Heart left ventricle (tissue), 16 donors: Measurements from ENCODE around the gene TAF4B. TPM values are rescaled to one million over a fixed set of nuclear protein-coding genes. Genes with fewer than 3 reads are reported as not detected.

Experiments used
- ATAC-seq, 4 donors: fragments of 200-7000 bp; cut with Tn5 transposase; one replicate each; pipeline ENCODE4 v1.9.1; 2020 to 2022; ENCODE audit warnings: moderate library complexity in 4 of 4, mild to moderate bottlenecking in 3 of 4, moderate number of reproducible peaks in 1 of 4
- DNase-seq, 5 donors: peaks; one replicate each; pipeline ENCODE4 v3.0.0-alpha.2; 2020
- H3K27ac ChIP-seq, 12 donors: fragments of 200-600 bp; sonication (generic) in 4 of 12; one replicate each; pipeline versions ENCODE4 v1.5.0 to v1.8.0; 2016 to 2022; ENCODE audit warnings: mild to moderate bottlenecking in 2 of 12
- H3K27me3 ChIP-seq, 9 donors: fragments of 200-600 bp; sonication (generic) in 2 of 9; one replicate each; pipeline versions ENCODE4 v1.5.1 to v1.8.0; 2016 to 2022; ENCODE audit warnings: mild to moderate bottlenecking in 3 of 9
- H3K36me3 ChIP-seq, 9 donors: fragments of 200-600 bp; sonication (generic) in 2 of 9; one replicate each; pipeline versions ENCODE4 v1.5.0 to v1.8.0; 2018 to 2022; ENCODE audit warnings: mild to moderate bottlenecking in 2 of 9
- H3K4me1 ChIP-seq, 12 donors: fragments of 200-600 bp; sonication (generic) in 4 of 12; one replicate each; pipeline versions ENCODE4 v1.5.0 to v1.8.0; 2016 to 2022; ENCODE audit warnings: mild to moderate bottlenecking in 3 of 12
- H3K4me3 ChIP-seq, 12 donors: fragments of 200-600 bp; sonication (generic) in 4 of 12; one replicate each; pipeline versions ENCODE4 v1.5.0 to v1.8.0; 2017 to 2022; ENCODE audit warnings: mild to moderate bottlenecking in 9 of 12, moderate library complexity in 4 of 12
- H3K9me3 ChIP-seq, 12 donors: fragments of 200-600 bp; sonication (generic) in 4 of 12; one replicate each; pipeline versions ENCODE4 v1.5.0 to v1.8.0; 2016 to 2022; ENCODE audit warnings: mild to moderate bottlenecking in 1 of 12
- POLR2A ChIP-seq, 2 donors: fragments of 450-650 bp; IDR thresholded peaks; one replicate each; pipeline ENCODE4 v1.6.1; 2017; ENCODE audit warnings: antibody characterized with exemption in 2 of 2, mild to moderate bottlenecking in 2 of 2, moderate library complexity in 2 of 2
- WGBS, 4 donors: extraction: QIAGEN DNeasy Blood & Tissue Kit in 2 of 4; methylation state at CpG; one replicate each; pipeline versions ENCODE4 v1.1.5 to v1.1.7; 2013 to 2018; 5-methylcytosine and 5-hydroxymethylcytosine counted together
- intact Hi-C, 10 donors: fragments of 100-400 bp; cut with DNase I; formaldehyde crosslinking; loops; one replicate each; pipeline versions ENCODE4 v1.11.1 to v1.14.2; 2022
- polyA plus RNA-seq, 2 donors: library from polyadenylated mRNA; stranded (reverse); fragments of 200-250 nt; gene quantifications; one replicate each; pipeline ENCODE4 v1.2.3, GENCODE V29; 2013
- total RNA-seq, 9 donors: library from RNA; depleted of rRNA in 2 of 9; stranded (reverse); fragments of >200 nt in 2 of 9; fragmentation: NEBNext Ultra II Directional in 3 of 9; extraction: Animal tissue kit (Norgen Biotek cat#: 25700) in 3 of 9; gene quantifications; one replicate each; pipeline versions ENCODE4 v1.1.0 to v1.2.4, GENCODE V29; 2016 to 2023
- TF ChIP-seq, protein P1 (sequence below), 12 donors: fragments of 200-600 bp; sonication (generic) in 4 of 12; IDR thresholded peaks; one replicate each; pipeline versions ENCODE4 v1.5.0 to v1.8.0; 2018 to 2022; ENCODE audit warnings: antibody characterized with exemption in 12 of 12, mild to moderate bottlenecking in 5 of 12
- donor health status: ischemic (EF 13 %, LVEDD 7.1; RV severe dilation, severe dysfunction).
- donor health status: healthy with polysubstance abuse.
- donor health status: DM: no; HTN: yes; CAD: no.
- donor health status: DM: no; HTN: no; CAD: no.
- donor health status: ischemic (EF 25% LVEDD 6.9; RV normal size, moderate dysfunction).
- donor health status: ischemic (EF 25% LVEDD 5.7; RV mildly dilated, moderate dysfunction).
- donor health status: healthy.
- donor health status: DM: yes; HTN: yes; CAD: no.
- donor health status: ischemic (EF 35%, LVEDD 5.7; RV mildly dilated, moderate dysfunction).
- donor health status: nonischemic (EF 11% LVEDD 7.7; RV severe dilation, severe dysfunction).
- donor health status: DM: yes; HTN: yes; CAD: no.
- donor health status: PGD.
- donor health status: ischemic (EF 29% LVEDD 5.4; RV normal size, mild dysfunction).
- donor health status: nonischemic (EF 23%, LVEDD 6.1; RV moderate dilation, normal function).

TAF4B gene
- total and polyA plus RNA-seq, 11 donors, result 0.38 to 3.6 (median 1.6) TPM

DNA sequence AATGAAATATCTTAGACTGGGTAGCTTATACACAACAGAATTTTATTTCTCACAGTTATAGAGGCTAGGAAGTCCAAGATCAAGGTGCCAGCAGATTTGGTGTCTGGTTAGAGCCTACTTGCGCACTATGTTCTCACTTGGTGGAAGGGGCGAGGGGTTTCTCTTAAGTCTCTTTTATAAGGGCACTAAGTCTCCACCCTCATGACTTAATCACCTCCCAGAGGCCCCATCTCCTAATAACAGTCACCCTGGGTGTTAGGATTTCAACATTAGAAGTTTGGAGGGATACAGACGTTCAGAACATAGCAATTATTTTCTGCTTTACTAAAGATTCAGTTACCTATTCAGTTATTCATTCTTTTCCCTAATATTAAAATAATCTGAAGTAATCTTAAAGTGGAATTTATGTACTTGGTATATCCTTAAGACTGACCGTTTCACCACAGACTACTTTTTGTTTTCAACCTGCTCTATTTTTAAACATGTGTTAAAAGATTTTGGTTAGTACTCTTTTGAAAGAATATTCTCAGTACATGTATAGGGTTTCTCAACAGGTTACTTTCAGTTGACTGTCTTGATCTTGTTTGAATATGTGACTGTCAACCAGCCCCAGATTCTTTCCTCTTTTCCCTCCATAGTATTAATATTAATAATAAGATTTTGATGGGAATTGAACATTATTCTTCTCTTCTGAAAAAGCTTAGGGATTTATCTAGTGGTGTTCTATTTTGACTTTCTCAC, 130.0 kb downstream of the TAF4B start:
- Histone ChIP-seq H3K4me1 (no peaks in the 10 kb centered on the region), H3K27ac (no peak overlapping the region), H3K4me3 (no peak overlapping the region), H3K36me3 (peaks cover 0 to 5% (median 0%) of the 10 kb centered on the region in 9 donors), H3K27me3 (no peaks in the 10 kb centered on the region), H3K9me3 (peaks cover 0 to 1% (median 0%) of the 10 kb centered on the region in 12 donors)
- intact Hi-C loops, result no loop called here
- DNase-seq (no peak), ATAC-seq (no peak)
- WGBS, 4 donors, result 85 to 87% (median 87%) methylated on average over 4 of the region's 4 CpGs
- TF ChIP-seq, protein P1, sequence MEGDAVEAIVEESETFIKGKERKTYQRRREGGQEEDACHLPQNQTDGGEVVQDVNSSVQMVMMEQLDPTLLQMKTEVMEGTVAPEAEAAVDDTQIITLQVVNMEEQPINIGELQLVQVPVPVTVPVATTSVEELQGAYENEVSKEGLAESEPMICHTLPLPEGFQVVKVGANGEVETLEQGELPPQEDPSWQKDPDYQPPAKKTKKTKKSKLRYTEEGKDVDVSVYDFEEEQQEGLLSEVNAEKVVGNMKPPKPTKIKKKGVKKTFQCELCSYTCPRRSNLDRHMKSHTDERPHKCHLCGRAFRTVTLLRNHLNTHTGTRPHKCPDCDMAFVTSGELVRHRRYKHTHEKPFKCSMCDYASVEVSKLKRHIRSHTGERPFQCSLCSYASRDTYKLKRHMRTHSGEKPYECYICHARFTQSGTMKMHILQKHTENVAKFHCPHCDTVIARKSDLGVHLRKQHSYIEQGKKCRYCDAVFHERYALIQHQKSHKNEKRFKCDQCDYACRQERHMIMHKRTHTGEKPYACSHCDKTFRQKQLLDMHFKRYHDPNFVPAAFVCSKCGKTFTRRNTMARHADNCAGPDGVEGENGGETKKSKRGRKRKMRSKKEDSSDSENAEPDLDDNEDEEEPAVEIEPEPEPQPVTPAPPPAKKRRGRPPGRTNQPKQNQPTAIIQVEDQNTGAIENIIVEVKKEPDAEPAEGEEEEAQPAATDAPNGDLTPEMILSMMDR (IDR thresholded peaks at IDR 0.05), result no peak
- no peak for TF ChIP-seq POLR2A (IDR thresholded peaks at IDR 0.05)

DNA sequence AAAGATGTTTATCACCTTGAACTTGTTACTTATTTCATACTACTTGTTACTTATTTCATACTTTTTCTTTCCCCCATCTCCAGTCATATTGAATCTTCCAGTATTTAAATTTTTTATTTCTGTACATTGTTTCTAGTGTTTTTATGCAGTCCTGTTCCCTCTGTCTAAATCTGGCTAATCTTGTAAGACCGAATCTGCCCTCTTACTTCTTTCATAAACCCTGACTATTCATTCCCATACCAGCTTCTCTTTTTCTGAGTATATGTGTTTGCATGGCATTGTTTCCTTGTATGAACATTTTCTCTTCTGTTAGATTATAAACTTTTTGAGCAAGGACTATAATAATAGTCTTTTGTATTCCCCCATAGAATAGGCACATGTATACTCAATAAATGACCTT, 131.7 kb downstream of the TAF4B start:
- ATAC-seq (no peak), DNase-seq (no peak)
- no peak for TF ChIP-seq POLR2A (IDR thresholded peaks at IDR 0.05)
- TF ChIP-seq, protein P1 (IDR thresholded peaks at IDR 0.05), result no peak
- no peaks in the 10 kb centered on the region for H3K9me3 ChIP-seq
- no peak overlapping the region for H3K4me3 ChIP-seq
- H3K4me1 ChIP-seq, result no peaks in the 10 kb centered on the region
- H3K27me3 ChIP-seq, result no peaks in the 10 kb centered on the region
- peaks cover 0 to 5% (median 0%) of the 10 kb centered on the region in 9 donors for H3K36me3 ChIP-seq
- 88 to 99% (median 94%) methylated on average over 1 of the region's 1 CpG for WGBS, 4 donors
- intact Hi-C loops, result no loop called here
- no peak overlapping the region for H3K27ac ChIP-seq

DNA sequence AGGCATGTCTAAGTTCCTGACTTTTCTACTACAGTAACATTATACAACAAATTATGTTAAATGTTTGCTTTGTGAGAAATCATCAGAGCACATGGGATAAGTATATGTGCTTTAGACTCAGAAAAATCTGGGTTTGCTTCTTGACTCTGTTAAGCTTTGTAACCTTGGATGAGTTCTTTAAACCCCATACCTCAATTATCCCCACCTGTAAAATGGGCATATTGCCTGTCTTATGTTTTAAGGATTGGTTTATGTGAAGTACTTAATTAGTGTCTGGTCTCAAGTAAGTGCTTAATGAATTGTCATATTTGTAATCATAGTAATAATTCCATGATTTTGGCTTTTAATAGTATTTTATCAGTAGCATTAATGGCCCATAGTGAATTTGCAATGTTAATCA, 135.8 kb downstream of the TAF4B start:
- ATAC-seq (no peak), DNase-seq (no peak)
- TF ChIP-seq, protein P1 (IDR thresholded peaks at IDR 0.05), result no peak
- TF ChIP-seq POLR2A (IDR thresholded peaks at IDR 0.05), result no peak

DNA sequence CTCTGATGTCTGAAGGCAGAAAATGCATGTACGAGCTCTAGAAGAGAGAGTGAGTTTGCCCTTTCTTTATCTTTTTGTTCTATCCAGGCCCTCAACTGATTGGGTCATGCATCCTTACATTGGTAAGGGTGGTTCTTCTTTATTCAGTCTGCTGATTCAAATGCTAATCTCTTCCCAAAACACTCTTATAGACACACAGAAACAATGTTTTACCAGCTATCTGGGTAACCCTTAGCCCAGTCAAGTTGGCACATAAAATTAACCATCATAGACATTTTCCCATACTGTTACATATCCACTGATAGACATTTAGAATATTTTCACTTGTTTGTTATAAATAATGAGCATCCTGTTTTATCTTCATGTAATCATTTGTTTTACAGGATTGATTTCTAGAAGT, 141.2 kb downstream of the TAF4B start:
- Histone ChIP-seq H3K4me1 (no peaks in the 10 kb centered on the region), H3K4me3 (no peak overlapping the region), H3K36me3 (no peaks in the 10 kb centered on the region), H3K9me3 (no peaks in the 10 kb centered on the region), H3K27ac (no peak overlapping the region), H3K27me3 (no peaks in the 10 kb centered on the region)
- ATAC-seq (no peak), DNase-seq (no peak)
- WGBS, 4 donors, result 93 to 100% (median 98%) methylated on average over 1 of the region's 1 CpG
- TF ChIP-seq, protein P1 (IDR thresholded peaks at IDR 0.05), result no peak
- TF ChIP-seq POLR2A (IDR thresholded peaks at IDR 0.05), result no peak
- intact Hi-C loops, result no loop called here

More for the DNA sequence above, 135.8 kb downstream of the TAF4B start:
- Histone ChIP-seq H3K4me1 (no peaks in the 10 kb centered on the region), H3K4me3 (no peak overlapping the region), H3K27ac (no peak overlapping the region), H3K27me3 (no peaks in the 10 kb centered on the region), H3K36me3 (peaks cover 0 to 5% (median 0%) of the 10 kb centered on the region in 9 donors), H3K9me3 (no peaks in the 10 kb centered on the region)
- intact Hi-C loops, result no loop called here
